Skin epidermis (tissue), 12 donors: ENCODE data around the gene AMZ1.

Experiments used
- H3K27ac ChIP-seq, 21 experiments: fragments of 200-600 bp; sonication (generic) in 11 of 21; one replicate each; pipeline ENCODE4 v1.5.0; 2020; ENCODE audit warnings: mild to moderate bottlenecking in 3 of 21, inconsistent platforms in 2 of 21, moderate library complexity in 2 of 21
- H3K4me3 ChIP-seq, 7 experiments: fragments of 200-600 bp; sonication (generic) in 2 of 7; one replicate each; pipeline ENCODE4 v1.5.0; 2020; ENCODE audit warnings: inconsistent platforms in 2 of 7, mild to moderate bottlenecking in 2 of 7, moderate library complexity in 1 of 7

AMZ1 gene

DNA sequence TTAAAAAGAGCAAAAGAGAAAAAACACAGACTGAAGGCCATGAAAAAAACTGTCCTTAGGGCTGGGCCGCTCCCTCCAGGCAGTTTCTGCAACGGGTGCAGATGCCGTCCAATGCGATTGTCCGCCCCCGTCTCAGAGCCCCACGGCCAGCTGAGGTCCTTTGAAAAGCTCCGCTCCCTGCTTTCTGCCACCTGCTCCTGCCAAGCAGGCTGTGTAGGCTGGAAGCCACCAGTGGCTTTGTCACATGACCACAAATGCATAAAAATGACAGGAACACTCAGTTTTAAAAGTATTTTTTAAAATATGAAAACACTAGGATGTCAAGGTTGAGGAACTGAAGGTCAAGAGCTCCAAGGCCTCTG is 71.7 kb downstream of the AMZ1 start:
- Histone ChIP-seq H3K4me3 (no peak overlapping the region), H3K27ac (peak overlapping the region in 19 of 21 experiments; percentile 26 to 92 (median 78))

- Histone ChIP-seq H3K27ac (peak overlapping the region in 19 of 21 experiments; percentile 26 to 92 (median 78)), H3K4me3 (no peak overlapping the region)
Observed at GRCh38 chr7:2760098-2760889, 72.3 kb downstream of the AMZ1 start.

DNA sequence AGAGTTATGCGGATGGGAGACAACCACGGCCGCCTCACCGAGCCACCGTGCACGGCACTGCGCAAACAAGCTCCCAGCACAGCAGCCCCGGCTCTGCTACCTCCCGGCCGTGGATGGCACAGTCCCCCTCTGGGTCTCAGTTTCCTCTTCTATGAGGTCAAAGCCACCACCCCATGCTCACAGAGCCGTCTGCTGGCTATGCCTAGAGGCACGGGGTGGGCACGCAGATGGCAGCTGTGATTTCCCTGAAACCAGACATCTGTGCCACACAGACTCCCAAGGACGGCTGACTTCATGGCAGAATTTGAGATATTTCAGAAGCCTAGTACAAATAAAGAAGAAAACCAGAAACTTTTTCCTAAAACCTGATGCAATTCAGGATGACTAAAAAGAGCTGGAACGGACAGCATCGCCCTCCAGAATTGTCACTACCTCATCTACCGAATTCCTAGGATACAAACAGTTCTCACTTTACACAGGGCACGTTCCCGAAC is 73.2 kb downstream of the AMZ1 start:
- Histone ChIP-seq H3K27ac (peak overlapping the region in 17 of 21 experiments; percentile 22 to 92 (median 81)), H3K4me3 (no peak overlapping the region)

DNA sequence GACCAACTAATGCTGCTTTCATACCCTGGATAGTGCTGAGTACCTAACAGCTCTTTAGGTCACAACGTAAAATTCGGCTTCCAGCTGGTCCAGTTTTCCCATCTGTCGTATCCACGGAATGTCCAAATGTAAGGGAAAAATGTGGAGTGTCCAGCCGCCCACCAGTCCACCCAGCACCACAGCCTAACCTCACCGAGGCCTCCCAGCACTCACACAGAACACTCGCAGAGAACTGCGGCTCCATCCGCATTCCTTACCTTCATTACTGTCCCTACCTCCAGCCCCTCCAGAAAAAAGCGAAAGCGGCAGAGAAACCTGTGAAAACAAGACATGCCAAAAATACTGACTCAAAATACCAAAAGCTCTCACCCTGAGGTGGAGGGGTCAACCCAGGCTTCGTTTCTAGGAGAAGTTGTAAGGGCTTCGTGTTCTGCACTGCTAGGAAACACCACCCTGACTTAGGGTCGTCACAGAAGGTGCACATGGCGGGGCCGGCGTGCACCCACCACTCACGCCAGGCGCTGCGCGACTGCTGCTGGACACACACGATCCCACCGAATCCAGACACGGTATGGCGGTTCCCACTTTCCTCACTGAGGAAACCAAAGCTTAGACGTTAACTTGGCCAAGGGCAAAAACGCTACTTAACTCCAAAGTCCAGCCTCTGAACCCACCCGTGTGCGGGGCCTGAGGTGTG is 73.9 kb downstream of the AMZ1 start:
- Histone ChIP-seq H3K27ac (peak overlapping the region in 19 of 21 experiments; percentile 71 to 95 (median 84)), H3K4me3 (no peak overlapping the region)

DNA sequence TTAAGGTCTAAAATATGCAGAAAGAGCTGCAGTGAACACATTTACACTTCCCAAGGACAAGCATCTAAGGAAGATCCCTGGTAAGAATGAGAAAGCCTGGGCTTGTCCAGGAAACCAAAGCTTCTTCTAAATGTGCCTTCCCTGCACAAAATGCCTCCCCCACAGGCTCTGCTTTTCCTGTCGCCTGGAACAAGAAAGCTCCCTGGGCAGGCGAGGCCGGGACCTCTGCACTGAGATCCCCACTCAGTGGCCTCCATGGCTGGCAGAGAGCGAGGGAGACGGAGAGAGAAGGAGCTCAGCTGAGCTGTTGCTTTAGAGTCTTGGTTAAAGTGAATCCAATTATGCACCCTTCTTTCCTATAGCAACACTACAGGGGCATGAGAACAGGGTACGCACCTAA is 75.6 kb downstream of the AMZ1 start:
- Histone ChIP-seq H3K27ac (peak overlapping the region in 20 of 21 experiments; percentile 68 to 95 (median 83)), H3K4me3 (no peak overlapping the region)

DNA sequence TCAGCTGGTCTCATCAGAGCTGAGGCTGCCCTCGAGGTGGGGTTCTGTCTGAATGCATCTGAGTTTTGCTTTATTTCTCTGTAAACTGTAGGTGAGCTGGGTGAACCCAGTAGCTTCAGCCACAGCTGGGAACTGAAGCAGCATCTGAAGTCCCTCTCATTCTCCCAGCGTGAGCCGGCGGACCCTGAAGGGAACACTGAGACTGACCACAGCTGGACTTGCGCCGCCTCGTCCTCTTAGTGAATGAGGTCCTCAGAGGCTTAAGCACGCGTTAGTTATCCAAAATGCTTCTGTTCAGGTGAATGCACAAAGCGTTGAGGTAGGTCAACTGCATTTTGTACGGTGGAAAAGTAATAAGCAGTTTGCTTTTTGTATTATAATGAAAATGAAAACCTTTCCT is 76.6 kb downstream of the AMZ1 start:
- H3K4me3 ChIP-seq: no peak overlapping the region
- peak overlapping the region in 1 of 21 experiments; percentile 29 for H3K27ac ChIP-seq
